Islet precursor cell (in vitro differentiated cells): ENCODE results near the gene ABCA10.

Source experiments
- DNase-seq: peaks from one replicate; pipeline ENCODE4 v3.0.0-alpha.2; 2018

The ABCA10 gene

GRCh38 chr17:69164206-69164605 is 64.4 kb downstream of the ABCA10 start:
- no peak for DNase-seq

- no peak for DNase-seq
Observed at GRCh38 chr17:69159418-69159817, 69.2 kb downstream of the ABCA10 start.

GRCh38 chr17:69154267-69154666 is 74.4 kb downstream of the ABCA10 start:
- no peak for DNase-seq

- DNase-seq, result no peak
Observed at GRCh38 chr17:69150333-69150732, 78.3 kb downstream of the ABCA10 start.

GRCh38 chr17:69147460-69147859 is 81.2 kb downstream of the ABCA10 start:
- DNase-seq, result no peak

GRCh38 chr17:69144331-69145255 is 84.0 kb downstream of the ABCA10 start:
- no peak for DNase-seq

GRCh38 chr17:69143683-69144231 is 84.9 kb downstream of the ABCA10 start:
- no peak for DNase-seq

- no peak for DNase-seq
Observed at GRCh38 chr17:69143151-69143550, 85.5 kb downstream of the ABCA10 start.

GRCh38 chr17:69142175-69142802 is 86.3 kb downstream of the ABCA10 start:
- no peak for DNase-seq

- DNase-seq, result no peak
Observed at GRCh38 chr17:69141431-69142174, 87.0 kb downstream of the ABCA10 start, which contains the start of gene ABCA6. Gene ABCA6, minus strand, starts transcription at chr17:69141895. Its CDS starts 1,192 bp downstream, at chr17:69140703.

- DNase-seq, result no peak
Observed at GRCh38 chr17:69134112-69134511, 94.5 kb downstream of the ABCA10 start.

- no peak for DNase-seq
Observed at GRCh38 chr17:69130627-69131296, 97.9 kb downstream of the ABCA10 start.

GRCh38 chr17:69123626-69124025 is 105.0 kb downstream of the ABCA10 start:
- no peak for DNase-seq

- DNase-seq, result no peak
Observed at GRCh38 chr17:69122065-69122464, 106.6 kb downstream of the ABCA10 start.

GRCh38 chr17:69117855-69118784 is 110.5 kb downstream of the ABCA10 start:
- no peak for DNase-seq

GRCh38 chr17:69111794-69112193 is 116.8 kb downstream of the ABCA10 start:
- no peak for DNase-seq

GRCh38 chr17:69105907-69106730 is 122.5 kb downstream of the ABCA10 start:
- no peak for DNase-seq

GRCh38 chr17:69103557-69104233 is 124.9 kb downstream of the ABCA10 start:
- no peak for DNase-seq

- DNase-seq, result no peak
Observed at GRCh38 chr17:69098625-69099024, 130.0 kb downstream of the ABCA10 start.
